Lower leg skin (tissue), 3 donors: ENCODE measurements around the gene ZRANB3.

Source experiments
- POLR2A ChIP-seq, 2 donors: fragments of 450-650 bp; IDR thresholded peaks; one replicate each; pipeline ENCODE4 v1.6.1; 2016 to 2017; ENCODE audit warnings: antibody characterized with exemption in 2 of 2, mild to moderate bottlenecking in 1 of 2, moderate library complexity in 1 of 2
- TF ChIP-seq, protein P1 (sequence below), 3 donors: fragments of 450-650 bp; IDR thresholded peaks; one replicate each; pipeline ENCODE4 v1.5.1; 2016; ENCODE audit warnings: antibody characterized with exemption in 3 of 3, mild to moderate bottlenecking in 3 of 3, moderate library complexity in 2 of 3

DNA sequence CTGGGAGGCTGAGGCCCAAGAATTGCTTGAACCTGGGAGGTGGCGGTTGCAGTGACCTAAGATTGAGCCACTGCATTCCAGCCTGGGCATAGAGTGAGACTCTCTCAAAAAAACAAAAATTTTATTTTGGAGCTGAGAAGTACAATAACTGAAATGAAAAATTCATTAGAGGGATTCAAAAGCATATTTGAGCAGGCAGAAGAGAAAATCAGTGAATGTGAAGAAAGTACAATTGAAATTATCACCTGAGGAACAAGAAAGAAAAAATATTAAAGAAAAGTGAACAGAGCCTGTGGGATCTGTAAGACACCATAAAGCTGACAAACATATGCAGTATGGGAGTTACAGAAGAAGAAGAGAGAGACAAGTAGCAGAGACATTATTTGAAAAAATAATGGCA lies 341.9 kb downstream of the ZRANB3 start:
- no peak for TF ChIP-seq POLR2A (IDR thresholded peaks at IDR 0.05)
- TF ChIP-seq, protein P1, sequence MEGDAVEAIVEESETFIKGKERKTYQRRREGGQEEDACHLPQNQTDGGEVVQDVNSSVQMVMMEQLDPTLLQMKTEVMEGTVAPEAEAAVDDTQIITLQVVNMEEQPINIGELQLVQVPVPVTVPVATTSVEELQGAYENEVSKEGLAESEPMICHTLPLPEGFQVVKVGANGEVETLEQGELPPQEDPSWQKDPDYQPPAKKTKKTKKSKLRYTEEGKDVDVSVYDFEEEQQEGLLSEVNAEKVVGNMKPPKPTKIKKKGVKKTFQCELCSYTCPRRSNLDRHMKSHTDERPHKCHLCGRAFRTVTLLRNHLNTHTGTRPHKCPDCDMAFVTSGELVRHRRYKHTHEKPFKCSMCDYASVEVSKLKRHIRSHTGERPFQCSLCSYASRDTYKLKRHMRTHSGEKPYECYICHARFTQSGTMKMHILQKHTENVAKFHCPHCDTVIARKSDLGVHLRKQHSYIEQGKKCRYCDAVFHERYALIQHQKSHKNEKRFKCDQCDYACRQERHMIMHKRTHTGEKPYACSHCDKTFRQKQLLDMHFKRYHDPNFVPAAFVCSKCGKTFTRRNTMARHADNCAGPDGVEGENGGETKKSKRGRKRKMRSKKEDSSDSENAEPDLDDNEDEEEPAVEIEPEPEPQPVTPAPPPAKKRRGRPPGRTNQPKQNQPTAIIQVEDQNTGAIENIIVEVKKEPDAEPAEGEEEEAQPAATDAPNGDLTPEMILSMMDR (IDR thresholded peaks at IDR 0.05), result no peak
